Kidney tubule cell (primary cell): ENCODE results near the gene ZNF775.
A peak's percentile ranks its signal among the peaks of the same experiment; 100 is the strongest.

ENCODE experiments used
- DNase-seq: peaks from one replicate; pipeline ENCODE4 v3.0.0-alpha.2; 2018; ENCODE audit warnings: low spot score

ZNF775 gene

GRCh38 chr7:150401424-150401790 is 22.3 kb downstream of the ZNF775 start:
- DNase-seq, result no peak

- no peak for DNase-seq
These were observed 22.9 kb downstream of the ZNF775 start for GRCh38 chr7:150401861-150402631.

GRCh38 chr7:150402671-150403321 is 23.7 kb downstream of the ZNF775 start:
- DNase-seq, result no peak

- DNase-seq, result no peak
These were observed 24.4 kb downstream of the ZNF775 start for GRCh38 chr7:150403376-150404171.

GRCh38 chr7:150404172-150404804 is 25.2 kb downstream of the ZNF775 start:
- DNase-seq, result no peak

- DNase-seq, result peak; percentile 83
These were observed 25.9 kb downstream of the ZNF775 start for GRCh38 chr7:150404805-150405583.

GRCh38 chr7:150405584-150406311 is 26.6 kb downstream of the ZNF775 start:
- DNase-seq, result no peak

GRCh38 chr7:150406312-150406566 is 27.1 kb downstream of the ZNF775 start:
- DNase-seq, result no peak

GRCh38 chr7:150406567-150407421 is 27.7 kb downstream of the ZNF775 start:
- peak; percentile 67 for DNase-seq

GRCh38 chr7:150407588-150408392 is 28.7 kb downstream of the ZNF775 start:
- DNase-seq, result no peak

GRCh38 chr7:150408393-150409299 is 29.5 kb downstream of the ZNF775 start:
- DNase-seq, result peak; percentile 42

GRCh38 chr7:150409300-150410030 is 30.3 kb downstream of the ZNF775 start:
- no peak for DNase-seq

GRCh38 chr7:150410131-150410530 is 31.0 kb downstream of the ZNF775 start:
- DNase-seq, result no peak

GRCh38 chr7:150410680-150411346 is 31.7 kb downstream of the ZNF775 start:
- DNase-seq, result peak; percentile 89

- DNase-seq, result no peak
These were observed 32.5 kb downstream of the ZNF775 start for GRCh38 chr7:150411606-150412005.

GRCh38 chr7:150412016-150412415 is 32.9 kb downstream of the ZNF775 start:
- no peak for DNase-seq
